HG02943 (cell line): Measurements from ENCODE around the gene MND1.

Source experiments
- ATAC-seq: cut with Tn5 transposase; IDR thresholded peaks from one replicate; pipeline ENCODE4 v1.9.1; 2021; ENCODE audit warnings: mild to moderate bottlenecking, low read depth, moderate library complexity; ENCODE audit not compliant: unreplicated experiment

The MND1 gene

GRCh38 chr4:153344131-153345011 lies at the start of gene MND1:
MND1 (plus strand) TSS chr4:153344688; CDS start chr4:153344738, 50 bp downstream.
- ATAC-seq = peak; percentile 71

- no peak for ATAC-seq
These were observed 49.2 kb upstream of the MND1 start for GRCh38 chr4:153295131-153295755.

- no peak for ATAC-seq
These were observed 48.3 kb upstream of the MND1 start for GRCh38 chr4:153296040-153296823.

GRCh38 chr4:153297116-153297515 lies 47.4 kb upstream of the MND1 start:
- ATAC-seq = no peak

- ATAC-seq = no peak
These were observed 33.7 kb upstream of the MND1 start for GRCh38 chr4:153310793-153311192.

GRCh38 chr4:153314915-153315314 lies 29.6 kb upstream of the MND1 start:
- no peak for ATAC-seq

GRCh38 chr4:153318696-153319320 lies 25.7 kb upstream of the MND1 start:
- no peak for ATAC-seq

- no peak for ATAC-seq
These were observed 21.7 kb upstream of the MND1 start for GRCh38 chr4:153322791-153323190.

GRCh38 chr4:153324046-153324445 lies 20.4 kb upstream of the MND1 start:
- no peak for ATAC-seq

GRCh38 chr4:153325558-153325957 lies 18.9 kb upstream of the MND1 start:
- ATAC-seq = no peak

- no peak for ATAC-seq
These were observed 18.0 kb upstream of the MND1 start for GRCh38 chr4:153326513-153326912.

- no peak for ATAC-seq
These were observed 17.2 kb upstream of the MND1 start for GRCh38 chr4:153327247-153327646.

GRCh38 chr4:153332936-153333335 lies 11.6 kb upstream of the MND1 start:
- ATAC-seq = no peak

GRCh38 chr4:153333874-153334273 lies 10.6 kb upstream of the MND1 start:
- ATAC-seq = no peak

GRCh38 chr4:153335665-153336064 lies 8.8 kb upstream of the MND1 start:
- no peak for ATAC-seq

GRCh38 chr4:153337686-153338085 lies 6.8 kb upstream of the MND1 start:
- no peak for ATAC-seq

GRCh38 chr4:153341575-153342090 lies 2.9 kb upstream of the MND1 start:
- no peak for ATAC-seq

- ATAC-seq = no peak
These were observed 1.5 kb upstream of the MND1 start for GRCh38 chr4:153342751-153343552.
